Stimulated activated CD4-positive, alpha-beta T cell treated with anti-CD3 and anti-CD28 coated beads, Interleukin-12 subunit alpha, Interleukin-12 subunit beta, amount 100 ng/mL, for 4 hours (primary cell): ENCODE data around the gene LRRC36.
A peak's percentile ranks its signal among the peaks of the same experiment; 100 is the strongest.

Source experiments
- DNase-seq: peaks from one replicate; pipeline ENCODE4 v3.0.0-alpha.2; 2020

Gene LRRC36

DNA sequence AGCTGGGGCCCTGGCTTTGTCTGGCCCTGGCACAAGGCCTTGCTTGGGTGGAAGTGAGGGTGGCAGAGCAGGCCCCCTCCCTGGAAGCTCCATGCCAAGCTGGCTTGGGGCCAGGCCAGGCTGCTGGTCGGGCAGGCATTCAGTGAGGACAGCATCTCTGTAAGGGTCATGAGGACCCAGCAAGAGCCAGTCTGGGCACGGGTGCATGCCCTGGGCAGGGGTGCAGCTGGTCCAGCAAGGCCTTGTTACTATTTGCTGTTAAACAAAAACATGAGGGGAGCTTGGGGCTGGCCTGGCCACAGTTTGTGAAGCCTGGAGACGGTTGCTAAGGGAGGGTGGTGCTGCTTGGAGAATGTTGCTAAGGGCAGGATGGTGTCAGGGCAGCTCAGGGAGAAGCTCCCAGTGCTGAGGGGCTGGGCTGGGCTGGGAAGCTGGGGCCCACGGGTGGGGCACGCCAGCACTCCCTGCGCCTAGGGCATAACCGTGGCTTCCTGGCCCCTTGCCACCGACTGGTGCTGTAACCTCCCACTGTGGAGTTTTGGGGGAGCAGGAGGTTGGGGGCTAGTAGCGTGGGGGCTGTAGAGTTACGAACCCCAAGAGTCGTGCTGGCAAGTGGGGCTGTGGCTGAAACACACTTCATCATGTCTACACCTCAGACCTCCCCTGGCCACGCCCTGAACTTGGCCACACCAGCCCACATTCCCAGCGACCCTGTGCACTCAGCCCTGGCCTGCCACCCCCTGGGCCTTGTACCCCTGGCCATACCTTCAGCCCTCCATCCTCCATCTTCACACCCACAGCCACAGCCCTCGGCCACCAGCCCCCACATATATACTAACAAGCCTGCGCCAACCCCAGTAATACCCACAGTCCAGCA lies 65.0 kb downstream of the LRRC36 start:
- DNase-seq = no peak

DNA sequence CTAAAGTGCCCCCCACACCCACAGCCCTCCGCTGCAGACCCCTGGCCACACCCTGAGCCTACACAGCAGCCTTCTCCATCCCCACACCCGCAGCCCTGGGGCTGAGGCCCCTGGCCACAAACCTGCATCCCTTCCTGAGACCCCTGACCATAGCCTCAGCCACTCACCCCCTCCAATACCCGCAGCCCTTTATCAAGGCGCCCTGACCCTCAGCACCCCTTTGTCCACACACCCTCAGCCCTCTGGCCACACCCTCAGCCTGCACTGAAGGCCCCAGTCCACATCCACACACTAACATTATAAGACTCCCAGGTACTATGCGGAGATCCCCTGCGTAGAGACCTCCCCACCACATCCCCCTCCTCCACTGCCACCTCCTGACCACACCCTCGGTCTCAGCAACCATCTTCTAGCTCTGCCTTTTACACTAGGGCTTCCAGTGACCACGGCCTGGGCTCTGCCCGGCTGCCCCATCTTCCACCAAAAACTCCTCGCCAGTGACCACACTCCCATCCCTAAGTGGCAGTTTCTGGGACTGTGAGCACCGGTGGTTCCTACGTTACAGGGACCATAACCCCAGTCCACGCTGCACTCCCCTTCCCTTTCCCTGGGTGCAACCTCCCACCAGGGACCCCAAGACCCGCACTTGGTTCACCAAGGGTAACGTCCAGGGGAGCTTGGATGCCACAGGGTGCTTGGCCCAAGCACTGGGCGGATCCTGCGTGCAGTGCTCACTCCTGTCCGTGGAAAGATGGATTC lies 65.9 kb downstream of the LRRC36 start:
- DNase-seq = no peak

GRCh38 chr16:67393111-67393787 lies 66.6 kb downstream of the LRRC36 start, which contains the start of gene TPPP3:
TSS of gene TPPP3 (minus strand) at chr16:67393498. CDS start at chr16:67391111, 2,387 bp downstream.
- peak; percentile 25 for DNase-seq

- DNase-seq = no peak
Measured at GRCh38 chr16:67393788-67394154, 67.2 kb downstream of the LRRC36 start.

DNA sequence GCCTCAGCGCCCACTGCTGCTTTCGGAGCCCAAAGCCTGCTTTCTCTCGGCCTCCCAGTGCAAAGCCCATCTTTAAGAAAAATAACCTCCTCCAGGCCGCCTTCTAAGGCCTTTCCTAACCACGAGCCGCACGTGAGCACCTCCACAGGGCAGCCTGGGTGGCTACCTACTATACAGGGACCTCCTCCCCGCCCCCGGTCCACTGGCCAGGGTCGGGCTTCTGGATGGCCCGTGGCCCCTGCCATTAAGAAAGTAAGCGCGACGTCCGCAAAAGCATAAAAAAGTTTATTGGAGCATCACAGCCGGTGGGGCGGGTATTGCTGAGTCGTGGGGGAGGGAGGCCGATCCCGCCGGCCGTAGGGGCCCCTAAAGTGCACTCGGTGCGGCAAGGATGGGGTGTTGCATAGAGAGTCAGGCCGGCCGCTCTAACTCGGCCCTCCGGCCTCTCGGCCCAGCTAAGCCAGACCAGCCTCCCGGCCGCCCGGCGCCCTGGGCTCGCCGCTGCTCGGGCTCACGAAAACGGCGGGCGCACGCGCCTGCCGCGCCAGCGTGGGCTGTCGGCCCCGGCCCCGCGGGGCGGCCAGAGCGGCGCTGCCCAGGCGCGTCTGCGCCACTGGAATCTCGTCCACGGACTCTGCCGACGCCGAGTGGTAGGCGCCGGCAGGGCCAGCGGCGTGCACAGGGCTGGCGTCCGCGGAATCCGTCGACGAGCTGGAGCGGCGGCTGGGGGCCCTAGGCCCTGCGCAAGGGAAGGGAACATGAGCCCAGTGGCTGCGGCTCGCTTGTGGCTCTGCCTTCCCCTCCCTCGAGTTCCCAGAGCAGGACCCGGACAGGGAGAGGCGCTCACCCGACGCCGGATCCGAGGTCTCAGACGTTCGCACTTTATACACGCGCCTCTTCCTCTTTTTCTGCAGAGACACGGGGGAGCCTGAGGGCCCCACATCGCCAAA lies 67.8 kb downstream of the LRRC36 start:
- DNase-seq = no peak

DNA sequence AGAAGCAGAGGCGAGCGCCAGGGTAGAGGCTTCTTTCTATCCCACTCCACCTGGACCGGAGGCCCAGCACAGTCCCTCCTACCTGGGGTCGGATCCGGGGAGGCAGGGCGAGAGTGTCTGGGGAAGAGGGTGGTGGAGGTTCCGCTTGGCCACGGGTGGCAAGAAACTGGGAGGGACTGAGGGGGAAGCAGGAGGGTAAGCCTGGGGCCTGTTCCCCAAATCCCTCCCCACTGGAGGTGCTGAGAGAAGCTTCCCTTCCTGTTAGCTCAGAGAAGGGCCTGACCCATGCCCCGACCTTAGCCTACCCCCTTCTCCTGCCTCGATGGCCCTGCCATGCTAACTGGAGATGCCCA lies 68.5 kb downstream of the LRRC36 start:
- DNase-seq = no peak

- no peak for DNase-seq
Measured at GRCh38 chr16:67395458-67396158, 69.0 kb downstream of the LRRC36 start.

DNA sequence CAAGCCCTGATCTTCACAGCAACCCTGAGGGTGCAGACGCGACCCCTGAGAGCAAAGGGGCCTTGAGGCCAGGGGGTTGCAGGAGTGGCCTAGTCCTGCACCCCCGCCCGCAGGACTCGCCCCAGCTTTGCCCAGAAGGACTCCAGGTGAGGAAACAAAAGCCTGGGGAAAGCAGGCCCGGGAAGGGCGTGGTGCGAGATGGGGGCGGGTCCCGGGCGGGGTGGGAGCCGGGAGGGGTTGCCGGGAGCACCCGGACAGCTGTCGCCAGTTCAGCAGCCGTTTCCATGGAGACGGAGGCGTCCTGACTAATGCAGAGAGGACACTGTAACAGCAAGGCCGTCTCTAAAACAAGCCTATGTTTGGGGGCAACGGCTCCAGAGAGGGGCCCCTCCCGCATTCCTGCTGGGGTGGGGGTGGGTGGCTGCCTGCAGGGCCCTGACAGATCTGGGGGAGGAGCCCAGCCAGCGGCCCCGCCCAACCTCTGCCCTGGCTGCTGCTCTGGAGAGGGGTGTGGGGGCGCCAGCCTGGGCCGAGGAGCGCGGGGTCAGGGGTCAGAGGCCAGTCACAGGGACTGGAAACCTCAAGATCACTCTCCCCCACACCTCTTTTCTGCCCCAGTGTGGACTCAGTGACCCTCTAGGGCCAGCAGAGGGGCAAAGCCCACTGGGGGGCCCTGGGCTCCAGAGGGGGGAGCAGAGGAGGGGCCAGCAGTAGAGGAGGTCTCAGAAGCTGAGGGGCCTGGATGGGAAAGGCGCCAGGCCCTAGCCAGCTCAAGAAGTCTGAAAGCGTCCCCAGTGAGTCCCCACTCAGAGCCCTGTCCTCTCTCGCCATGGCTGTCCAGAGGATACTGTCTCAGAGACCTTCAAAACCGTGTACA lies 69.8 kb downstream of the LRRC36 start:
- no peak for DNase-seq

GRCh38 chr16:67397036-67397801 lies 70.6 kb downstream of the LRRC36 start:
- no peak for DNase-seq

DNA sequence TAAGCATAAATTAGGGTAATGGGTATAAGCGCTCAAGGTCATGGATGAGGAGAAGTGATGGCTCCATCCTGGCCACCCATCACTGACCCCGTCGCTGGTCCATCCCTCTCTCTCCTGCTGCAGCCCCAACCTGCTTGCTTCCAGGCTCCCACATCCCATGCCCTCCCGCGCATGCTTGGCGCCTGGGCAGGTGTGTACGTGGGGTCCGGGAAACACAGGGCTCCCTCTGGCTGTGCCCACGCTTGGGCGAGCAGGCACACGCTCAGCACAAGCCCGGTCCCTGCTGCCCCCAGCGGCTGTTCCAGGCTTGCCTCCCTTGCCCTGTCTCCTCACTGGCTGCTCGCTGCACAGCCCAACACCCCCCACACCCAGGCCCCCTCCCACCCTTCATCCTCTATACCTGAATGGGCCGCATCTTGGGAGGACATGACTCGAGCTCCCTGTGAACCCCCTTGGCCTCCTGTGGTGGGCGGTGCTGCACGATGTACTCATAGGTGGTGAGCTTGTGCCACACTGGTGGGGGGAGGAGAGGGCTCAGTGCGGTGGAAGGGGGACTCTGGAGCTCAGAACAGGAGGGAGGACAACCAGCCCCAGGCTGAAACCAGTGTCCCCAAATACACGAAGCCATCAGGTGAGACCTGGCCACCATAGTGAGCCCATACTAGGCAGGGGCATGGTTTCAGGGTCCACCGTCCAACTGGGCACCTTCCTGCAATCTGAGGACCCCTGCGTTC lies 71.4 kb downstream of the LRRC36 start:
- DNase-seq = no peak

- DNase-seq = no peak
Measured at GRCh38 chr16:67398546-67399217, 72.1 kb downstream of the LRRC36 start.

DNA sequence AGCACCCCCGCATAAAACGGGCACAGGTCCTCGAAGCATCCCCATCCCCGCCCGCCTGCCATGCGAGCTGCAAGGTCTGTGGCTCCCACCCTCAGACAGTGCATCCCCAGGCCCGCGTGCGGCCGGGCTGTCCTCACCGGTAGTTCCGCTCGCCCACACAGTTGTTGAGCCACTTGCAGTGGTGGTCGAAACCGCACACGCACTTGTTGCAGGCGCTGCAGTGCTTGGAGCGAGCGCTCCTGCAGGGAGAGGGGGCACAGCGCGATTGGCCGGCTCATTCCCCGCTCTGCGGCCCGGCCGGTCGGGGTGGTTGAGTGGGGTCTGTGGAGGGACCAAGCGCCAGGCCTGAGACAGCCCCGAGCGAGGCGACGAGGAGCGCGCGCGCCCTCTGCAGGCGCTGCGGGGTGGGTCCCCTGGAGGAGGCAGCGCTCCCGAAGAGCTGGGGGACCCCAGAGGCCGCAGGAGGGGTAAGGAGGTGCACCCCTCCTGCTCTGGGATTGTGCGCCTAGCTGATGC lies 72.7 kb downstream of the LRRC36 start:
- peak; percentile 55 for DNase-seq

DNA sequence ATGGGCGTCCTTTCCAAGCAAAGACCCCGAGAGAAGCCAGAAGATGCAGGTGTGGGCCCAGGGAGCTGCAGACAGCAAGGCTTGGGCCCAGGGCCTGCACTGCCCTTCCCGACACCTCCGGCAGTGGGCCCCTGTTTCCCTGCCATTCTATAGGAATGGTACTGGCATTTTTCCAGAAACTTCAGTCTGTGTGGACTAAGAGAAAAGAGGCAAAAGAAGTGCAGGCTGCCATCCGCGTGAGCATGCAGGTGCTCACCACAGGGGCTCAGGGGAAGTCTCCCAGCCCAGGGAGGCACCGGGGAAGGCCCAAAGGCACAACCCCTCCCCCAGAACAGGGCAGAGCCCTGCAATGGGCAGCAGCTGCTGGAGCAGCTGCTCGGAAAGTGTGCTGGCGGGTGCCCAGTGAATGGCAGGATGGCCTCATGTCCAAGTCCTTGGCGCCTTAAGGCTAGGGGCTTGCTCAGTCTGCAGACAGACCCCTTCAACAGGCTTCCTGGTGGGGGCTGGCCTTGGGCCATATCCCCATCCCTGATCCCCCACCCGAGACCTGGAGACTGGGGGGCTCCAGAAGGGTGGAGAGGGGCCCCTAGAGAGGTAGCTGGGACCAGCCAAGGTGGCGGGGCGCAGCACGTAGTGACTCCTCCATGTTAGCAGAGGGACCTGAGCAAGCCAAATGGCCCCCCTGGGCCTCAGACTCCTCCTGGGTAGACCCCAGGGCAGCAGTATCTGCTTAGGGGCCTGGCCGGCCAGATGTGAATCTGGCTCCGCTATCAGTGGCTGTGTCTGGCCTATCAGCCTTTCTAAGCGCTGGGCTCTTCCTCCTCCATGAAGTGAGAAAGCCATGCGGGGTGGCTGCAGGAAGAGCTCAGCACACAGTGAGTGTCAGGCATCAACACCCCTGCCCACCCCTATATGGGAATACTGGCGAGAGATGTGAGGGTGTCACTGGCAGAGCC lies 73.4 kb downstream of the LRRC36 start:
- no peak for DNase-seq

GRCh38 chr16:67400901-67401300 lies 74.3 kb downstream of the LRRC36 start:
- no peak for DNase-seq

GRCh38 chr16:67403976-67404555 lies 77.5 kb downstream of the LRRC36 start:
- DNase-seq = no peak

- DNase-seq = no peak
Measured at GRCh38 chr16:67404740-67405226, 78.2 kb downstream of the LRRC36 start.

DNA sequence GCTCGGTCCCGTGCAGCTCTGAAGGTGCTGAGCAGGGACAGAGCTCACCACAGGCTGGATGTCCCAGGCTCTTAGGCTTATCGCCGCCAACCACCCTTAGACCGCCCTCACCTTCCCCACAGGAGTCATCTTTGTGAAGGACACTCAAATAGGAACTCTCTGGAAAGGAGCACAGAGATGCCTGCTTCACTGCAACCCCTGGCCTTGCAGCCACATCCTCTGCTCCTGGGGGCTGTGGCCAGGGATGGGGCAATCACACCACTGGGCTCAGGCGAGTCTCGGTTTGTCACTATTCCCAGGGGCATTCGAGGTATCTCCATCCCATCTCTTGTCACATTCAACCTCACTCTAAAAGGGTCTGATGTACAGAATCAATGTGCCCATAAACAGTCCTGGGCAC lies 78.7 kb downstream of the LRRC36 start:
- DNase-seq = no peak
